ENCODE data around the gene CTPS1.

DNA sequence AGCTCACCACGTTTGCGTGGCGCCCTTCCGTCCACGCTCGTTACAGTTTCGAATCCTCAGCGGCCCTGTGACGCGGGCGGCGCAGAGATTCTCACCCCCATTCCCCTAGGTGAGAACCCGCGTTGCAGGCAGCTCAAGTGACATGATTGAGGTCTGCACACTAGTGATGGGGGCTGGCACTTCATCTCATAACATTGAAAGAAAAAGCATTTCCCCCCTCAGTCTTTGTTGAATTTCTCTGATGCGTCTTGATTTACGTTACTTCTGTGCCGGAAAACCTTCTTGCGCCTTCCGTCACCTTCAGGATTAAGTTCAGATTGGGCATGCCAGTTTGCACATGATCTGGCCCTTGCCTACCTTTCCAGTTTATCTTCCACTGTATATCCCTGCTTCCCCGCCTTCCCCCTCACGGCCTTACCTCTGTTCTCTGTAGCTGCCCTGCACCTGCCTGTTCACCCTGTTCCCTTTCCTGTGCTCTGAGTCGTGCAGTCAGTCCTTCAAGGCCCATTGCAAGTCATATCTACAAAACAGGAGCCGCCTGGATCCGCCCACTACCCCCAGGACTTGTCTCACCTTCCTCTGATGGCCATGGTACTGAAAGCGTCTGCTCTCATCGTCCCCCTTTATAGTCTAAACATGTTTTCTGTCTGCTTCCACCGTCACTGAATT, 1.1 kb downstream of the CTPS1 start:
- TF ChIP-seq CTCF (conservative IDR thresholded peaks at IDR 0.05 in 1 of 2, IDR thresholded peaks at IDR 0.05 in 1 of 2; ENCODE audit: extremely low read depth in 1 of 2, insufficient read depth in 1 of 2, low read depth in 1 of 2, low read length in 2 of 2): no peak
- TF ChIP-seq EZH2 (IDR thresholded peaks at IDR 0.05; ENCODE audit: borderline replicate concordance, low read length): no peak
